SK-N-SH treated with all-trans-retinoic acid at 6 μM for 48 hours (cell line): ENCODE data around the gene RAB5B.

Experiments used
- CREB5 ChIP-seq: fragments of 250-450 bp; sonication (Bioruptor Pico); IDR thresholded peaks from 2 replicates; pipeline ENCODE4 v1.5.1; 2020; ENCODE audit warnings: low read depth, mild to moderate bottlenecking, moderate library complexity
- RARB ChIP-seq: fragments of 250-450 bp; sonication (Bioruptor Pico); IDR thresholded peaks from 2 replicates; pipeline ENCODE4 v1.8.0; 2021; ENCODE audit warnings: mild to moderate bottlenecking, moderate library complexity
- ZFP3 ChIP-seq: fragments of 250-450 bp; sonication (Bioruptor Pico); IDR thresholded peaks from 2 replicates; pipeline ENCODE4 v1.5.0; 2020; ENCODE audit warnings: mild to moderate bottlenecking, moderate library complexity
- ZNF70 ChIP-seq: fragments of 450-650 bp; formaldehyde crosslinking; IDR thresholded peaks from 2 replicates; pipeline ENCODE4 v1.5.0; 2020; ENCODE audit warnings: mild to moderate bottlenecking, moderate library complexity

GRCh38 chr12:55979069-55979468, 5.2 kb downstream of the RAB5B start:
- TF ChIP-seq CREB5 (CRISPR knock-in tag), result no peak
- no peak for TF ChIP-seq RARB
- no peak for TF ChIP-seq ZNF70
- no peak for TF ChIP-seq ZFP3 (CRISPR knock-in tag)
